CD8-positive, alpha-beta memory T cell (primary cell): Measurements from ENCODE around the gene GPC6. TPM values are rescaled to one million over a fixed set of nuclear protein-coding genes. Genes with fewer than 3 reads are reported as not detected.

ENCODE experiments used
- CTCF ChIA-PET: fragments of 350-600 bp; sonication (Branson Sonifier 250); formaldehyde crosslinking; loops from one replicate; lab custom pipeline; 2021; ENCODE audit warnings: antibody characterized with exemption; lab: Charles Lee
- POLR2A ChIA-PET: fragments of 350-600 bp; sonication (Branson Sonifier 250); formaldehyde crosslinking; loops from one replicate; lab custom pipeline; 2021; ENCODE audit warnings: antibody characterized with exemption; lab: Charles Lee
- DNase-seq, 5 donors: peaks; one replicate each; pipeline versions ENCODE4 v3.0.0 to v3.0.0-alpha.2; 2020 to 2022; ENCODE audit warnings: mixed read lengths in 1 of 5
- H3K27ac ChIP-seq: one replicate; pipeline ENCODE4 v1.7.0; 2013; ENCODE audit warnings: low read depth, mild to moderate bottlenecking, low read length, moderate library complexity
- H3K27me3 ChIP-seq: 2 replicates; pipeline ENCODE4 v1.7.0; 2013; ENCODE audit warnings: low read length, mild to moderate bottlenecking; ENCODE audit not compliant: insufficient read depth, poor library complexity, severe bottlenecking
- H3K36me3 ChIP-seq: 2 replicates; pipeline ENCODE4 v1.7.0; 2013; ENCODE audit warnings: mild to moderate bottlenecking, low read length, moderate library complexity; ENCODE audit not compliant: insufficient read depth
- H3K4me1 ChIP-seq: 2 replicates; pipeline ENCODE4 v1.7.0; 2013; ENCODE audit warnings: mild to moderate bottlenecking, low read length, moderate library complexity; ENCODE audit not compliant: insufficient read depth
- H3K4me3 ChIP-seq: 2 replicates; pipeline ENCODE4 v1.7.0; 2013; ENCODE audit warnings: mild to moderate bottlenecking, low read length
- H3K9me3 ChIP-seq: 2 replicates; pipeline ENCODE4 v1.7.0; 2013; ENCODE audit warnings: mild to moderate bottlenecking, low read length
- H3K27ac Mint-ChIP-seq, 8 donors: one replicate each; pipeline ENCODE4 v1.8.0; 2020 to 2021; ENCODE audit warnings: mixed read lengths in 8 of 8, mild to moderate bottlenecking in 6 of 8, inconsistent platforms in 3 of 8, moderate library complexity in 3 of 8
- H3K27me3 Mint-ChIP-seq, 2 donors: one replicate each; pipeline ENCODE4 v1.8.0; 2020 to 2021; ENCODE audit warnings: mixed read lengths in 2 of 2, mild to moderate bottlenecking in 1 of 2, moderate library complexity in 1 of 2
- H3K36me3 Mint-ChIP-seq, 3 donors: one replicate each; pipeline ENCODE4 v1.8.0; 2020 to 2021; ENCODE audit warnings: mixed read lengths in 3 of 3, inconsistent platforms in 1 of 3, mild to moderate bottlenecking in 1 of 3
- H3K4me1 Mint-ChIP-seq, 3 donors: one replicate each; pipeline ENCODE4 v1.8.0; 2020 to 2021; ENCODE audit warnings: mixed read lengths in 3 of 3, inconsistent platforms in 1 of 3, mild to moderate bottlenecking in 1 of 3
- H3K4me3 Mint-ChIP-seq, 7 donors: one replicate each; pipeline ENCODE4 v1.8.0; 2020 to 2021; ENCODE audit warnings: mixed read lengths in 7 of 7, mild to moderate bottlenecking in 6 of 7, moderate library complexity in 4 of 7, inconsistent platforms in 2 of 7
- H3K9me3 Mint-ChIP-seq, 5 donors: one replicate each; pipeline ENCODE4 v1.8.0; 2020 to 2022; ENCODE audit warnings: mixed read lengths in 5 of 5, mild to moderate bottlenecking in 3 of 5, moderate library complexity in 2 of 5, inconsistent platforms in 1 of 5
- polyA plus RNA-seq: library from polyadenylated mRNA; unstranded; fragments of 300-500 nt; fragmentation: Illumina TruSeq; gene quantifications from one replicate; pipeline ENCODE4 v1.2.3, GENCODE V29; 2021
- total RNA-seq, 2 experiments: library from RNA; stranded (reverse); gene quantifications; one replicate each; pipeline ENCODE4 v1.2.3, GENCODE V29; 2021

The GPC6 gene
- total and polyA plus RNA-seq, 3 experiments from 2014 or later, result not detected

DNA sequence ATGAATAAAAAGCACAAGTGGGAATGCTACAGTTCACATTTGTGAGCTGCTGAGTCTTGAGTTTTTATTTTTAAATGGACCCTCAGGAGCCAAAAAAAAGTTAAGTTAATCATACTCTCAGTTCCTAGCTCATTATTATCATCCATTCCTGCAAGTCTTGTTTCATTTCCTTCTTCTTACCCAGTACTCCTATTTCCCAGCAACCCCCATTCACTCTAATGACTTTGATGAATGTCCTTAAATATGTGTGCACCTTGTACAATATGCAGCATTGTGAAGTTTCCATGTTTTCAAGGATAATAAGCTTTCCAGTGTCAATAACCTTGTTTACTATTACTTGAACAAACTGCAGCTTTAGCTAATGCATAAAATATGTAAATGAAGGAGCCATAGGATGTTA is 886.6 kb downstream of the GPC6 start:
- CTCF ChIA-PET, result no interaction called here
- POLR2A ChIA-PET, result interaction anchor here (0.6 kb wide), 1 partner anchor 903 kb away, joined by 3 read pairs; no protein-coding TSS in a partner anchor
- H3K27ac ChIP-seq, result no peak overlapping the region

GRCh38 chr13:94114166-94114565 is 887.6 kb downstream of the GPC6 start:
- Histone ChIP-seq H3K9me3 (no peaks in the 10 kb centered on the region), H3K4me1 (no peaks in the 10 kb centered on the region), H3K27me3 (no peaks in the 10 kb centered on the region), H3K4me3 (no peak overlapping the region), H3K27ac (no peak overlapping the region), H3K36me3 (no peaks in the 10 kb centered on the region)
- H3K9me3 Mint-ChIP-seq, result no peaks in the 10 kb centered on the region
- no peaks in the 10 kb centered on the region for H3K36me3 Mint-ChIP-seq
- CTCF ChIA-PET, result no interaction called here
- no peak overlapping the region for H3K4me3 Mint-ChIP-seq
- POLR2A ChIA-PET, result interaction anchor here (0.5 kb wide), 1 partner anchor 227 kb away, joined by 4 read pairs; no protein-coding TSS in a partner anchor
- no peaks in the 10 kb centered on the region for H3K4me1 Mint-ChIP-seq
- no peak for DNase-seq
- H3K27ac Mint-ChIP-seq, result no peak overlapping the region
- H3K27me3 Mint-ChIP-seq, result peaks cover 4 to 6% of the 10 kb centered on the region in 2 donors

More for the DNA sequence above, 886.6 kb downstream of the GPC6 start:
- H3K27ac Mint-ChIP-seq, result no peak overlapping the region
- H3K4me3 Mint-ChIP-seq, result no peak overlapping the region
- Histone ChIP-seq H3K36me3 (no peaks in the 10 kb centered on the region), H3K27me3 (no peaks in the 10 kb centered on the region), H3K9me3 (no peaks in the 10 kb centered on the region), H3K4me3 (no peak overlapping the region), H3K4me1 (no peaks in the 10 kb centered on the region)
- peaks cover 4 to 6% of the 10 kb centered on the region in 2 donors for H3K27me3 Mint-ChIP-seq
- H3K36me3 Mint-ChIP-seq, result no peaks in the 10 kb centered on the region
- H3K4me1 Mint-ChIP-seq, result no peaks in the 10 kb centered on the region
- no peak for DNase-seq
- no peaks in the 10 kb centered on the region for H3K9me3 Mint-ChIP-seq

GRCh38 chr13:94115054-94115453 is 888.4 kb downstream of the GPC6 start:
- Mint-ChIP-seq H3K4me3 (no peak overlapping the region), H3K27me3 (peaks cover 7 to 8% of the 10 kb centered on the region in 2 donors), H3K27ac (no peak overlapping the region), H3K9me3 (no peaks in the 10 kb centered on the region), H3K36me3 (no peaks in the 10 kb centered on the region), H3K4me1 (no peaks in the 10 kb centered on the region)
- DNase-seq, result no peak
- Histone ChIP-seq H3K4me3 (no peak overlapping the region), H3K27ac (no peak overlapping the region), H3K27me3 (no peaks in the 10 kb centered on the region), H3K36me3 (no peaks in the 10 kb centered on the region), H3K4me1 (no peaks in the 10 kb centered on the region), H3K9me3 (no peaks in the 10 kb centered on the region)
- ChIA-PET POLR2A (no interaction called here), CTCF (interaction anchor here (0.8 to 0.9 kb wide), 2 partner anchors 209 to 230 kb away, joined by 3 to 6 read pairs; no protein-coding TSS in a partner anchor)

GRCh38 chr13:94119360-94119936 is 892.8 kb downstream of the GPC6 start:
- H3K27ac ChIP-seq, result no peak overlapping the region
- DNase-seq, result no peak
- ChIA-PET CTCF (interaction anchor here (0.7 kb wide), 1 partner anchor 25 kb away, joined by 4 read pairs; no protein-coding TSS in a partner anchor), POLR2A (no interaction called here)
- H3K9me3 ChIP-seq, result no peaks in the 10 kb centered on the region
- H3K4me3 ChIP-seq, result no peak overlapping the region
- H3K36me3 ChIP-seq, result no peaks in the 10 kb centered on the region
- H3K4me1 Mint-ChIP-seq, result no peaks in the 10 kb centered on the region
- H3K36me3 Mint-ChIP-seq, result no peaks in the 10 kb centered on the region
- H3K9me3 Mint-ChIP-seq, result peaks cover 0 to 1% (median 0%) of the 10 kb centered on the region in 5 donors
- H3K4me3 Mint-ChIP-seq, result no peak overlapping the region
- H3K27me3 Mint-ChIP-seq, result peaks cover 12% of the 10 kb centered on the region in 2 donors
- no peaks in the 10 kb centered on the region for H3K27me3 ChIP-seq
- H3K27ac Mint-ChIP-seq, result no peak overlapping the region
- H3K4me1 ChIP-seq, result no peaks in the 10 kb centered on the region

- H3K4me1 Mint-ChIP-seq, result no peaks in the 10 kb centered on the region
- no peaks in the 10 kb centered on the region for H3K27me3 ChIP-seq
- H3K4me1 ChIP-seq, result no peaks in the 10 kb centered on the region
- peaks cover 0 to 1% (median 0%) of the 10 kb centered on the region in 5 donors for H3K9me3 Mint-ChIP-seq
- POLR2A ChIA-PET, result no interaction called here
- no peak overlapping the region for H3K4me3 ChIP-seq
- H3K4me3 Mint-ChIP-seq, result no peak overlapping the region
- no peaks in the 10 kb centered on the region for H3K9me3 ChIP-seq
- CTCF ChIA-PET, result no interaction called here
- no peak for DNase-seq
- no peak overlapping the region for H3K27ac ChIP-seq
- no peak overlapping the region for H3K27ac Mint-ChIP-seq
- no peaks in the 10 kb centered on the region for H3K36me3 Mint-ChIP-seq
- H3K27me3 Mint-ChIP-seq, result peaks cover 13% of the 10 kb centered on the region in 2 donors
- H3K36me3 ChIP-seq, result no peaks in the 10 kb centered on the region
Observed at GRCh38 chr13:94120878-94121277, 894.3 kb downstream of the GPC6 start.

- no peaks in the 10 kb centered on the region for H3K36me3 Mint-ChIP-seq
- Histone ChIP-seq H3K4me3 (no peak overlapping the region), H3K4me1 (no peaks in the 10 kb centered on the region), H3K27ac (no peak overlapping the region), H3K27me3 (no peaks in the 10 kb centered on the region), H3K36me3 (no peaks in the 10 kb centered on the region), H3K9me3 (no peaks in the 10 kb centered on the region)
- ChIA-PET POLR2A (no interaction called here), CTCF (no interaction called here)
- peaks cover 13% of the 10 kb centered on the region in 2 donors for H3K27me3 Mint-ChIP-seq
- no peak for DNase-seq
- H3K4me1 Mint-ChIP-seq, result no peaks in the 10 kb centered on the region
- H3K27ac Mint-ChIP-seq, result no peak overlapping the region
- no peak overlapping the region for H3K4me3 Mint-ChIP-seq
- H3K9me3 Mint-ChIP-seq, result peaks cover 0 to 1% (median 0%) of the 10 kb centered on the region in 5 donors
Observed at GRCh38 chr13:94121686-94122085, 895.1 kb downstream of the GPC6 start.

- Mint-ChIP-seq H3K4me1 (no peaks in the 10 kb centered on the region), H3K4me3 (no peak overlapping the region), H3K27me3 (peaks cover 12 to 13% of the 10 kb centered on the region in 2 donors), H3K27ac (no peak overlapping the region), H3K36me3 (no peaks in the 10 kb centered on the region), H3K9me3 (peaks cover 0 to 1% (median 0%) of the 10 kb centered on the region in 5 donors)
- Histone ChIP-seq H3K36me3 (no peaks in the 10 kb centered on the region), H3K27ac (no peak overlapping the region), H3K27me3 (no peaks in the 10 kb centered on the region), H3K4me1 (no peaks in the 10 kb centered on the region), H3K9me3 (no peaks in the 10 kb centered on the region), H3K4me3 (no peak overlapping the region)
- CTCF ChIA-PET, result no interaction called here
- DNase-seq, result no peak
- POLR2A ChIA-PET, result no interaction called here
Observed at GRCh38 chr13:94122300-94122915, 895.8 kb downstream of the GPC6 start.

DNA sequence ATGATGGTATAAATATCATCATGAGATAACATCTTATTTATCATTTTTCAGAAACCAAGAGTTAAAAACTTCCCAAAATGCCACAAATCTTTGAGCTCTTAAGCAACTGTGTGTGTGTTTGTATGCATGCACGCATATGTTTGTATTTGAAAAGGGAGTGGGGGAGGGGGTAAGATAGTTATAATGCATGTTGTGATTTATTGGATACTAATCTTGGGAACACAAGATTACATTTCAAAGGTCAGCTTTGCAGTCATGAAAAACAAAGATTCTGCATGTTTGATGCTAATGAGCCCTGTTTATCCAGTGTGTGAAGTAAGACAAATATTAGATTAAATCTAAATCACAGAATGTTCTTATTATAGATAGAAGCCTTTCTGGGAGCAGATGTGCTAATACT is 897.0 kb downstream of the GPC6 start:
- Histone ChIP-seq H3K4me3 (no peak overlapping the region), H3K36me3 (no peaks in the 10 kb centered on the region), H3K9me3 (no peaks in the 10 kb centered on the region), H3K4me1 (no peaks in the 10 kb centered on the region), H3K27ac (no peak overlapping the region), H3K27me3 (no peaks in the 10 kb centered on the region)
- Mint-ChIP-seq H3K4me1 (no peaks in the 10 kb centered on the region), H3K36me3 (no peaks in the 10 kb centered on the region), H3K9me3 (peaks cover 0 to 1% (median 0%) of the 10 kb centered on the region in 5 donors), H3K27me3 (peaks cover 12 to 13% of the 10 kb centered on the region in 2 donors), H3K27ac (no peak overlapping the region), H3K4me3 (no peak overlapping the region)
- ChIA-PET POLR2A (no interaction called here), CTCF (no interaction called here)
- DNase-seq, result no peak
